K562 (cell line): ENCODE measurements around the gene SLC34A3. TPM values are rescaled to one million over a fixed set of nuclear protein-coding genes. Genes with fewer than 3 reads are reported as not detected.

Experiments
- ATF7 ChIP-seq: fragments of 450-650 bp; IDR thresholded peaks from 2 replicates; pipeline ENCODE4 v1.7.1; 2014; ENCODE audit warnings: mild to moderate bottlenecking, moderate library complexity
- CHD2 ChIP-seq: IDR thresholded peaks from 2 replicates; pipeline ENCODE4 v1.6.1; 2011; ENCODE audit warnings: low read depth, low read length
- CREB1 ChIP-seq, 2 experiments: sonication (generic) in 1 of 2; formaldehyde crosslinking in 1 of 2; IDR thresholded peaks; 2 replicates each; pipeline versions ENCODE4 v1.6.1 to v1.8.0; 2012 to 2022; ENCODE audit warnings: inconsistent platforms in 1 of 2, mild to moderate bottlenecking in 1 of 2, missing genetic modification reagents in 1 of 2, moderate library complexity in 1 of 2
- EHMT2 ChIP-seq: fragments of 450-650 bp; IDR thresholded peaks from 2 replicates; pipeline ENCODE4 v1.6.1; 2018; ENCODE audit warnings: antibody characterized with exemption
- HDAC3 ChIP-seq: fragments of 450-650 bp; IDR thresholded peaks from 2 replicates; pipeline ENCODE4 v1.6.1; 2018; ENCODE audit warnings: borderline replicate concordance, mild to moderate bottlenecking, moderate library complexity; ENCODE audit not compliant: partially characterized antibody
- HLTF ChIP-seq: fragments of 450-650 bp; IDR thresholded peaks from 2 replicates; pipeline ENCODE4 v1.6.1; 2016
- HNRNPH1 ChIP-seq: fragments of 200-400 bp; formaldehyde crosslinking; optimal IDR thresholded peaks from 2 replicates; pipeline ENCODE3; 2017; ENCODE audit warnings: low read depth, mild to moderate bottlenecking, low read length, moderate library complexity
- MBD2 ChIP-seq: sonication (generic); IDR thresholded peaks from 2 replicates; pipeline ENCODE4 v1.6.1; 2016; ENCODE audit warnings: low read depth, borderline replicate concordance
- MTA2 ChIP-seq: fragments of 450-650 bp; IDR thresholded peaks from 2 replicates; pipeline ENCODE4 v1.6.1; 2016; ENCODE audit warnings: low read depth
- MXD1 ChIP-seq: fragments of 250-450 bp; sonication (Bioruptor Pico); IDR thresholded peaks from 2 replicates; pipeline ENCODE4 v1.8.0; 2021; ENCODE audit warnings: borderline replicate concordance, mild to moderate bottlenecking, moderate library complexity; ENCODE audit not compliant: poor library complexity, severe bottlenecking
- NCOA6 ChIP-seq: fragments of 450-650 bp; IDR thresholded peaks from 2 replicates; pipeline ENCODE4 v1.6.1; 2017; ENCODE audit warnings: mild to moderate bottlenecking
- SMAD1 ChIP-seq: fragments of 150-350 bp; IDR thresholded peaks from 2 replicates; pipeline ENCODE4 v1.6.1; 2014; ENCODE audit warnings: low read length, low read depth; ENCODE audit not compliant: partially characterized antibody
- TARDBP ChIP-seq: fragments of 450-650 bp; IDR thresholded peaks from 2 replicates; pipeline ENCODE4 v1.6.1; 2016
- USF1 ChIP-seq: sonication (generic); formaldehyde crosslinking; IDR thresholded peaks from 2 replicates; pipeline ENCODE4 v1.9.0; 2022; ENCODE audit warnings: mild to moderate bottlenecking, missing genetic modification reagents
- ZBTB49 ChIP-seq: sonication (generic); formaldehyde crosslinking; IDR thresholded peaks from 2 replicates; pipeline ENCODE4 v1.8.0; 2022; ENCODE audit warnings: missing genetic modification reagents, mild to moderate bottlenecking, borderline replicate concordance
- ZMIZ1 ChIP-seq, 2 experiments: fragments of 150-350 bp in 1 of 2; IDR thresholded peaks; 2 replicates each; pipeline ENCODE4 v1.6.1; 2012 to 2016; ENCODE audit warnings: low read depth in 2 of 2, low read length in 2 of 2, mild to moderate bottlenecking in 1 of 2, moderate library complexity in 1 of 2
- ZNF133 ChIP-seq: fragments of 250-450 bp; sonication (Bioruptor Pico); IDR thresholded peaks from 2 replicates; pipeline ENCODE4 v1.4.0; 2020; ENCODE audit warnings: mild to moderate bottlenecking
- ZNF57 ChIP-seq: fragments of 450-650 bp; formaldehyde crosslinking; IDR thresholded peaks from 2 replicates; pipeline ENCODE4 v1.4.0; 2020; ENCODE audit warnings: mild to moderate bottlenecking, moderate library complexity
- ZNF76 ChIP-seq: fragments of 250-450 bp; sonication (Bioruptor Pico); IDR thresholded peaks from 2 replicates; pipeline ENCODE4 v1.4.0; 2020; ENCODE audit warnings: mild to moderate bottlenecking, moderate library complexity, borderline replicate concordance
- polyA plus RNA-seq, 8 experiments: library from polyadenylated mRNA; depleted of rRNA in 4 of 8; stranded (reverse) in 5 of 8; unstranded in 3 of 8; fragments of >200 nt; fragmentation: Nextera tagmentation in 2 of 8; fragmentation: Illumina TruSeq in 1 of 8; extraction: Ambion mirVana in 2 of 8; extraction: Trizol in 1 of 8; gene quantifications; 2 replicates each; pipeline versions ENCODE4 v1.2.1 to v1.2.3, GENCODE V29; 2011 to 2014; ENCODE audit warnings: inconsistent platforms in 1 of 8, missing spikeins in 1 of 8
- total RNA-seq, 7 experiments: library from RNA; depleted of rRNA in 6 of 7; stranded (reverse); fragments of >200 nt in 6 of 7; fragmentation: Illumina TruSeq in 2 of 7; extraction: Trizol in 2 of 7; gene quantifications; 2 replicates each; pipeline versions ENCODE4 v1.2.1 to v1.2.3, GENCODE V29; 2011 to 2021; ENCODE audit warnings: low replicate concordance in 1 of 7
- TF ChIP-seq, protein P1 (sequence below): sonication (generic); formaldehyde crosslinking; IDR thresholded peaks from 2 replicates; pipeline ENCODE4 v1.8.0; 2022; ENCODE audit warnings: missing genetic modification reagents, mild to moderate bottlenecking, moderate library complexity, borderline replicate concordance

The SLC34A3 gene
- total and polyA plus RNA-seq, 9 of the 15 experiments (the other 6 are each of a cell fraction or from before 2014, with no cell fraction given), result not detected

- TF ChIP-seq, protein P1, sequence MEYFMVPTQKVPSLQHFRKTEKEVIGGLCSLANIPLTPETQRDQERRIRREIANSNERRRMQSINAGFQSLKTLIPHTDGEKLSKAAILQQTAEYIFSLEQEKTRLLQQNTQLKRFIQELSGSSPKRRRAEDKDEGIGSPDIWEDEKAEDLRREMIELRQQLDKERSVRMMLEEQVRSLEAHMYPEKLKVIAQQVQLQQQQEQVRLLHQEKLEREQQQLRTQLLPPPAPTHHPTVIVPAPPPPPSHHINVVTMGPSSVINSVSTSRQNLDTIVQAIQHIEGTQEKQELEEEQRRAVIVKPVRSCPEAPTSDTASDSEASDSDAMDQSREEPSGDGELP (CRISPR knock-in tag), result peak; percentile 38
- TF ChIP-seq ATF7 (no peak; the same call in none of the 2 replicates), HDAC3 (no peak), ZNF57 (no peak), MBD2 (peak; percentile 99), CHD2 (peak; percentile 93), HLTF (no peak), MTA2 (no peak), ZBTB49 (CRISPR knock-in tag) (no peak), CREB1 (IDR thresholded peaks at IDR 0.05) (no peak; the same call in 1 of the 2 replicates), CREB1 (CRISPR knock-in tag; IDR thresholded peaks at IDR 0.05) (peak; percentile 69), EHMT2 (no peak), TARDBP (peak; percentile 42; the same call in 1 of the 2 replicates), NCOA6 (no peak), USF1 (peak; percentile 40; the same call in 1 of the 2 replicates), ZNF76 (CRISPR knock-in tag) (no peak), SMAD1 (peak; percentile 92), ZNF133 (no peak), HNRNPH1 (no peak), ZMIZ1 (IDR thresholded peaks at IDR 0.05; ENCODE audit: low read depth in 2 of 2, low read length in 2 of 2) (peak in 1 of 2 experiments; percentile 94; a peak in 2 of 4 replicates), MXD1 (CRISPR knock-in tag) (no peak)
These were observed 10.3 kb downstream of the SLC34A3 start, which contains the start of gene TUBB4B (continued) for GRCh38 chr9:137240841-137241489.
